M059J (cell line): ENCODE results near the gene LTB. TPM values are rescaled to one million over a fixed set of nuclear protein-coding genes. Genes with fewer than 3 reads are reported as not detected.
A peak's percentile ranks its signal among the peaks of the same experiment; 100 is the strongest.
"Not testable (repeated sequence)": the region's sequence is repeated elsewhere in the genome, so short reads cannot be mapped to it uniquely, and the experiment has no call there.

Experiments
- DNase-seq: peaks from one replicate; pipeline ENCODE4 v3.0.0-alpha.2; 2012; ENCODE audit warnings: low read depth
- total RNA-seq: library from RNA; depleted of rRNA; stranded (reverse); fragments of >200 nt; shearing (Covaris generic); gene quantifications from 2 replicates; pipeline ENCODE4 v1.2.3, GENCODE V29; 2014

The LTB gene
- total RNA-seq, 1 experiment from 2014 or later = 2.1 TPM

- DNase-seq = no peak
Observed at GRCh38 chr6:31609519-31610406, 27.5 kb upstream of the LTB start.

DNA sequence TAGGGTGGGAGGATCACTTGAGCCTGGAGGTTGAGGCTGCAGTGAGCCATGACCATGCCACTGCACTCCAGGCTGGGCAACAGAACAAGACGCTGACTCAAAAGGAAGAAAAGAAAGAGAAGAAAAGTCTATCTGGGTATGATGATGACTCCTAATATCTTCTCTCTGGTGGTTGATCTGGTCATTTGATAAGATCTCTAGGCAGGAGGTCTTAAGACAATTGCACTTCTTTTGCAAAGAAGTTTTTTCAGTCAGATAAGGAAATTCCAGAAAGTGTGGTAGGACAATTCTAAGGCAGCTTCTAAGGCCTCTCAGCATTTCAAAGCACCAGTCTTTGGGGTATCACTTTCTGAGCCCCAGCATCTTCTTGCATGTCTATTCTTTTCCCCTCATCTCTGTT is 25.1 kb upstream of the LTB start:
- no peak for DNase-seq

DNA sequence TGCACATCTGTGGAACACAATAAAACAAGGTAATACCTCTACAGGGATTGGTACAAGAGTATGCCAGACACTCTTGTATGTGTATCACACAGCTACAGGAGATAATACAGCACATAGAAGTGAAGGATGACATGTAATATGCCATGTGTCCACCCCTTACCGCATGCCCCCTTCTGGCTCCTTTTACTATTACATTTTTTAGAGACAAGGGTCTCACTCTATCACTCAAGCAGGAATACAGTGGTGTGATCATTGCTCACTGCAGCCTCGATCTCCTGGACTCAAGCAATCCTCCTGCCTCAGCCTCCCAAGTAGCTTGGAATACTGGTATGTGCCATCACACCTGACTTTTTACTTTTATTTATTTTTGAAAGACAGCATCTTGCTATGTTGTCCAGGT is 14.8 kb upstream of the LTB start:
- peak; percentile 59 for DNase-seq

DNA sequence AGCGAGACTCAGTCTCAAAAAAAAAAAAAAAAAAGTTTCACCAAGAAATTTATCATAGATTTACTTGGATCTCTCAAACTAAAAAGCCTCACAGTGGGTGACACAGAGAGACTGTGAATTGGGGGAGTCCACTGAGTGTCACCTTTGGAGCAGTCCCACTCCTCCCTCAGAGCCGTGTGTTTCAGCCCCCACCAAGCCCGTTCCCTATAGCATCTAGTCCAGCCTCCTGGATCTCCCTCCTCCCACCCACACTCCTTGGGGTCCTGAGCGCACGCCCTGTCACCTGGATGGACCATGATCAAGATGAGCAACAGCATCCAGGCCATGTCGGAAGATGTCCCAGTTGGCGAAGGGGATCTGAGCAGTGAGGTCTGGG is 10.2 kb upstream of the LTB start:
- no peak for DNase-seq

- not testable (repeated sequence) for DNase-seq
Observed at GRCh38 chr6:31590691-31591090, 8.5 kb upstream of the LTB start.

- DNase-seq = peak; percentile 34
Observed at GRCh38 chr6:31588871-31589650, 6.8 kb upstream of the LTB start.

DNA sequence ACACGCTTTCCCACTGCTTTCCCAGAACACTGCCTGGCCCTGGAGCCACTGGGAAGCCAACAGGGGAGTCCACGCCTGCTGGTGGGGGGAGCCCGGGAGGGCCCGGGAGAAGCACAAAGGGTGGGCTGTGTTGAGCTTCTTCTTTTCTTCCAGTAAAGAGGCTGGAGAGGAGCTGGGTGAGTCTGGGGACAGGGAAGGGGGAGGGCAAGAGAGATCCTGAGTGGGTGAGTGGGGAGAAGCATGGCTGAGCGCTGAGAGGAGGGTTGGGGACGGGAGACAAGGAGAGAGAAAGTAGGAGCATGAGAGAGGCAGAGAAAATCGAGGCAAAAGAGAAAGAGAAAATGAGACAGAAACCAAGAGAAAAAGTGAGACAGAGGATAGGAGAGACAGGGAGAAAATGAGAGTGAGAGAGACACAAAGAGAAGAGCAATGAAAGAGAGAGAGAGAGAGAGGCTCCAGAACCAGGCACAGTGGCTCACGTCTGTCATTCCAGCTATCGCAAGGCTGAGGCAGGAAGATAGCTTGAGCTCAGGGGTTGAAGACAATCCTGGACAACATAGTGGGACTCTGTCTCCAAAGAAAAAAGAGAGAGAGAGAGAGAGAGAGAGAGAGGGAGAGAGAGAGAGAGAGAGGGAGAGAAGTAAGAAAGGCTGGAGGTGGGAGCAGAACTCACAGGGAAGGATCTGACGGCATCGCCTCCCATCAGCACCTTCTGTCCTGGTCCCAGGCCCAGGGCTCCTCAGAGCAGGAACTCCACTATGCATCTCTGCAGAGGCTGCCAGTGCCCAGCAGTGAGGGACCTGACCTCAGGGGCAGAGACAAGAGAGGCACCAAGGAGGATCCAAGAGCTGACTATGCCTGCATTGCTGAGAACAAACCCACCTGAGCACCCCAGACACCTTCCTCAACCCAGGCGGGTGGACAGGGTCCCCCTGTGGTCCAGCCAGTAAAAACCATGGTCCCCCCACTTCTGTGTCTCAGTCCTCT is 5.9 kb upstream of the LTB start:
- DNase-seq = no peak

DNA sequence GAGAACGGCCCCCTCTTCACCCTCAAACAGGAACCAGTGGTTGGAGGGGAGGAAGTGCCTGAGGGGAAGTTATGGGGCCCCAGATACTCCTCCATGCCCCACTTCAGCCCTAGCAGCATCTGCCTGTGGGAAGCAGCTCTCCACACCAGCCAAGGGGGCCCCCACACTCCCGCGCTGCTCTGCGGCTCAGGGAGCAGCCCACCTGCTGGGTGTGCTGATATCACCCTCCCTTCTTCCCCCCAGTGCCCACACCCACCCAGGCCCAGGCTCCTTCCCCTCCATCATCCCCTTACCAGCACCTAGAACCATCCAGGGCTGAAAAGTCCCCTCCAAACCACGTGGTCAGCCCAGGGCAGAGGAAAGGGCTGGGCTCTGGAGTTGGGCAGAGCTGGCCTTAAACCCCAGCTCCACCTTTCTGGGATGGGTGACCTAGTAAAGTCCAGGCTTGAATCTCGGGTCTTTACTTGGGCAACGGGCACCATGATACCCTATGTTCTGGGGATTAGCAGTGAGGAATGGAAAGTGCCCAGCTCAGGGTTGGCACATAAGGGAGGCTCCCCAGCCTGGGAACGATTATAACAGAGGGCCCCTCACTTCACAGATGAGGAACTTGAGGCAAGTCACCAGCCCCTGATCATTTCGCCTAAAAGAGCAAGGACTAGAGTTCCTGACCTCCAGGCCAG is 4.5 kb upstream of the LTB start:
- no peak for DNase-seq

- DNase-seq = no peak
Observed at GRCh38 chr6:31586008-31586407, 3.8 kb upstream of the LTB start, which contains the start of gene LST1. LST1 (plus strand) TSS chr6:31586277; CDS start chr6:31587300, 1,023 bp downstream.

GRCh38 chr6:31585491-31585890 is 3.3 kb upstream of the LTB start:
- DNase-seq = peak; percentile 35

GRCh38 chr6:31581434-31582229 is 592 bp downstream of the LTB start:
- DNase-seq = no peak

DNA sequence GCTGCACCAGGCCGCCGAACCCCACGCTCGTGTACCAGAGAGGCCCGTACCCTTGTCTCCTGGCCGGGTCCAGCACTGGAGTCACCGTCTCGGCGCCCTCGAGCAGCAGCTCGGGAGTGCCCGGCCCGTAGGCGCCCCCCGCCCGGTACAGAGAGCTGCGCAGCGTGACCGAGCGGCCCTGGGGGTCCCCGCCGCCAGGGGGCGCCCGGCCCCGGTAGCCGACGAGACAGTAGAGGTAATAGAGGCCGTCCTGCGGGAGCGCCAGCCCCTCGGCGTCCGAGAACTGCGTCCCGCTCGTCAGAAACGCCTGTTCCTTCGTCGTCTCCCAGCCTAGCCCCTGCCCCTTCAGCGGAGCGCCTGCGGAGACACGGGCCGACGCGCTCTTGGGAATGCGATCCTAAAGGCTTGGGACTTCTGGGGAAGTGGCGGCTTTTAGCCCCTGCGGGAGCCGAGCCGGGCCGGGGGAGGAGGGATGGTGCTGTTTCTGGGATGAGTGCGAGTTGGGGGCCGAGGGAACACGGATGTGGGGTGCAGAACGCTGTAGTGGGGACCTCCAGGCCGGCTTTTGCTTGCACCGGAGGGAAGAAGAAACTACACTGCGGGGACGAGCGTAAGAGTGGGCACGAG is 1.3 kb downstream of the LTB start:
- DNase-seq = peak; percentile 77

- DNase-seq = no peak
Observed at GRCh38 chr6:31580438-31580740, 1.8 kb downstream of the LTB start.

DNA sequence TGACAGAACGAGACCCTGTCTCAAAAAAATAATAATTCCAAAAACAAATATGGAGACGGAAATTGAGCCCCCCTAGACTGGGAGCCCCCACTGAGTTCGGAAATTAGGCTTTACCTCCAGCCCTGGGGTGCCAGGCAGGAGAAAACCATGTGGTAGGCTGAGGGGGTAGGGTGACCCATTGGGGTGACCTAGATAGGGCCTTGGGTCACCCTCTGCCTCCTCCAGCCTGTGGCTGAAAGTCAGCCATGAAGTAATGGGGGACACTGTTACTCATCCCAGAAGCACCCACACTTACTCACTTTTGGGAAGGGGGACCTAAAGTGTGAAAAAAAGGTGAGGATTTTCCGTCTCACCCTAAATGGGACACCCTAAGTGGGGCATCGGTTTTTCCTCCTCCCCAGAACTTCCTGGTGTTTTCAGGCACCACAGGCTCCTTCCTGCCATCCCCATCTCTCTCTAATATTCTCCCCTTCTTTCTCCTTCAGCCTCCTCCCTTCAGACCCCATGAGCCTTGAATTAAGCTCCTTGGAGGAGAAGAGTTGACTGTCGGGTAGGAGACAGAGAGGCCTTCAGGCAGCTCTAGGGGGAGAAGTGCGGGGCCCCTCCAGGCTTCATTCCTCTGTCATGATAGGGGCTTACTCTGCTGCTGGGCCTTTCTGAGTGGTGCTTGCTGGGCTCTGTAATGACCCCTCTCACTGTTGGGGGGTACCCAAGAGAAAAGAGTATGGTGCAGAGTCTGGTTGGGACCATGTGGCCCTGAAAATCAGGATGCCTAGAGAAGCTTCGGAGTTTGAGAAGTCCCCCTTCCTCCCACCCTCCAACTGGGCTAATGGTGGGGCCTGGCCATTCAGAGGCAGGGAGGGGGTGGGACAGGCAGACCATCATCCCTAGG is 2.4 kb downstream of the LTB start:
- no peak for DNase-seq

DNA sequence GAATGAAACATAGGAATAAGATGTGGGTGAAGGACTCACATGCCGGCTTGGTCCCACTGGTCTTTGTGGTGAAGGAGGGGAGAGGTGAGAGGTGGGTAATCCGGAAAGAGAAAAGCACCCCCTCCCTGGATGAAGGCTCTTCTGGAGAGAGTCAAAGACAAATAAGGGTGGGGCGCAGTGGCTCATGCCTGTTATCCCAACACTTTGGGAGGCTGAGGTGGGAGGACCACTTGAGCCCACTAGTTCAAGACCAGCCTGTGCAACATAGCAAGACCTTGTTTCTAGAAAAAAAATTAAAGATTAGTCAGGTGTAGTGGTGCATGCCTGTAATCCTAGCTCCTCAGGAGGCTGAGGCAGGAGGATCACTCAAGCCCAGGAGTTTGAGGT is 3.1 kb downstream of the LTB start:
- DNase-seq = no peak

- peak; percentile 50 for DNase-seq
Observed at GRCh38 chr6:31578184-31579118, 3.8 kb downstream of the LTB start.

DNA sequence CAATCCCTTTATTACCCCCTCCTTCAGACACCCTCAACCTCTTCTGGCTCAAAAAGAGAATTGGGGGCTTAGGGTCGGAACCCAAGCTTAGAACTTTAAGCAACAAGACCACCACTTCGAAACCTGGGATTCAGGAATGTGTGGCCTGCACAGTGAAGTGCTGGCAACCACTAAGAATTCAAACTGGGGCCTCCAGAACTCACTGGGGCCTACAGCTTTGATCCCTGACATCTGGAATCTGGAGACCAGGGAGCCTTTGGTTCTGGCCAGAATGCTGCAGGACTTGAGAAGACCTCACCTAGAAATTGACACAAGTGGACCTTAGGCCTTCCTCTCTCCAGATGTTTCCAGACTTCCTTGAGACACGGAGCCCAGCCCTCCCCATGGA is 4.7 kb downstream of the LTB start:
- no peak for DNase-seq
